ENCODE results near the gene UTP18. TPM values are rescaled to one million over a fixed set of nuclear protein-coding genes. Genes with fewer than 3 reads are reported as not detected.

The UTP18 gene
- total RNA-seq, 5 donors from 2014 or later (not counting 1 experiment from before 2014, with no cell fraction given) = 36.4 to 47.7 (median 39.7) TPM

GRCh38 chr17:51335006-51335590 lies 74.8 kb downstream of the UTP18 start:
- no peak overlapping the region for H3K27ac ChIP-seq (ENCODE audit: low read length)
- H3K9me3 Mint-ChIP-seq = no peaks in the 10 kb centered on the region
- H3K27ac Mint-ChIP-seq = no peak overlapping the region
- POLR2A ChIA-PET = no interaction called here
- no peaks in the 10 kb centered on the region for H3K36me3 Mint-ChIP-seq
- no peaks in the 10 kb centered on the region for H3K4me1 ChIP-seq (ENCODE audit: control insufficient read depth in 1 of 2, extremely low read depth in 1 of 2, insufficient read depth in 2 of 2, low read length in 2 of 2)
- no peaks in the 10 kb centered on the region for H3K4me1 Mint-ChIP-seq
- DNase-seq (no peak), ATAC-seq (replicated peaks in 1 of 4) (no peak)
- CTCF ChIA-PET = no interaction called here
- H3K36me3 ChIP-seq (ENCODE audit: control insufficient read depth in 2 of 2, extremely low read depth in 1 of 2, insufficient read depth in 1 of 2, low read length in 1 of 2) = no peaks in the 10 kb centered on the region
- H3K4me3 Mint-ChIP-seq = no peak overlapping the region
- peaks cover 0 to 5% of the 10 kb centered on the region in 2 experiments for H3K27me3 ChIP-seq (replicated peaks in 1 of 2; ENCODE audit: control insufficient read depth in 2 of 2, extremely low read depth in 1 of 2, insufficient read depth in 2 of 2, low read length in 1 of 2)
- H3K27me3 Mint-ChIP-seq = peaks cover 6 to 10% of the 10 kb centered on the region in 2 donors
- WGBS (ENCODE audit: insufficient coverage) = no CpG with 5 or more reads among the region's 3 CpGs
- H3K4me3 ChIP-seq (ENCODE audit: control insufficient read depth in 1 of 2, extremely low read depth in 1 of 2, low read length in 1 of 2) = no peak overlapping the region
- no peaks in the 10 kb centered on the region for H3K9me3 ChIP-seq

GRCh38 chr17:51335883-51336822 lies 75.8 kb downstream of the UTP18 start:
- Histone ChIP-seq H3K4me1 (ENCODE audit: control insufficient read depth in 1 of 2, extremely low read depth in 1 of 2, insufficient read depth in 2 of 2, low read length in 2 of 2) (no peaks in the 10 kb centered on the region), H3K27me3 (replicated peaks in 1 of 2; ENCODE audit: control insufficient read depth in 2 of 2, extremely low read depth in 1 of 2, insufficient read depth in 2 of 2, low read length in 1 of 2) (peaks cover 0 to 5% of the 10 kb centered on the region in 2 experiments), H3K36me3 (ENCODE audit: control insufficient read depth in 2 of 2, extremely low read depth in 1 of 2, insufficient read depth in 1 of 2, low read length in 1 of 2) (no peaks in the 10 kb centered on the region), H3K9me3 (no peaks in the 10 kb centered on the region), H3K27ac (ENCODE audit: low read length) (no peak overlapping the region), H3K4me3 (ENCODE audit: control insufficient read depth in 1 of 2, extremely low read depth in 1 of 2, low read length in 1 of 2) (no peak overlapping the region)
- 68% methylated on average over 4 of the region's 5 CpGs for WGBS (ENCODE audit: insufficient coverage)
- Mint-ChIP-seq H3K9me3 (no peaks in the 10 kb centered on the region), H3K36me3 (no peaks in the 10 kb centered on the region), H3K27ac (no peak overlapping the region), H3K4me3 (no peak overlapping the region), H3K27me3 (peaks cover 6 to 10% of the 10 kb centered on the region in 2 donors), H3K4me1 (no peaks in the 10 kb centered on the region)
- ChIA-PET POLR2A (no interaction called here), CTCF (no interaction called here)
- no peak for ATAC-seq (replicated peaks in 1 of 4)
- DNase-seq = no peak

- no peaks in the 10 kb centered on the region for H3K36me3 Mint-ChIP-seq
- no peak overlapping the region for H3K4me3 ChIP-seq (ENCODE audit: control insufficient read depth in 1 of 2, extremely low read depth in 1 of 2, low read length in 1 of 2)
- H3K27ac ChIP-seq (ENCODE audit: low read length) = no peak overlapping the region
- no peak overlapping the region for H3K4me3 Mint-ChIP-seq
- peaks cover 6 to 8% of the 10 kb centered on the region in 2 donors for H3K27me3 Mint-ChIP-seq
- no peaks in the 10 kb centered on the region for H3K4me1 ChIP-seq (ENCODE audit: control insufficient read depth in 1 of 2, extremely low read depth in 1 of 2, insufficient read depth in 2 of 2, low read length in 2 of 2)
- H3K9me3 Mint-ChIP-seq = no peaks in the 10 kb centered on the region
- no peak for ATAC-seq (replicated peaks in 1 of 4)
- peaks cover 0 to 7% of the 10 kb centered on the region in 2 experiments for H3K27me3 ChIP-seq (replicated peaks in 1 of 2; ENCODE audit: control insufficient read depth in 2 of 2, extremely low read depth in 1 of 2, insufficient read depth in 2 of 2, low read length in 1 of 2)
- POLR2A ChIA-PET = no interaction called here
- no peaks in the 10 kb centered on the region for H3K36me3 ChIP-seq (ENCODE audit: control insufficient read depth in 2 of 2, extremely low read depth in 1 of 2, insufficient read depth in 1 of 2, low read length in 1 of 2)
- CTCF ChIA-PET = no interaction called here
- no peaks in the 10 kb centered on the region for H3K9me3 ChIP-seq
- DNase-seq = no peak
- H3K4me1 Mint-ChIP-seq = no peaks in the 10 kb centered on the region
- no CpG with 5 or more reads among the region's 3 CpGs for WGBS (ENCODE audit: insufficient coverage)
- no peak overlapping the region for H3K27ac Mint-ChIP-seq
Observed at GRCh38 chr17:51341457-51341856, 81.1 kb downstream of the UTP18 start.

- DNase-seq = no peak
- ChIA-PET POLR2A (no interaction called here), CTCF (no interaction called here)
- no peak overlapping the region for H3K4me3 Mint-ChIP-seq
- no peak overlapping the region for H3K4me3 ChIP-seq (ENCODE audit: control insufficient read depth in 1 of 2, extremely low read depth in 1 of 2, low read length in 1 of 2)
- no peak overlapping the region for H3K27ac ChIP-seq (ENCODE audit: low read length)
- no peaks in the 10 kb centered on the region for H3K4me1 Mint-ChIP-seq
- no peaks in the 10 kb centered on the region for H3K9me3 Mint-ChIP-seq
- H3K27ac Mint-ChIP-seq = no peak overlapping the region
- no peaks in the 10 kb centered on the region for H3K4me1 ChIP-seq (ENCODE audit: control insufficient read depth in 1 of 2, extremely low read depth in 1 of 2, insufficient read depth in 2 of 2, low read length in 2 of 2)
- peaks cover 0 to 6% of the 10 kb centered on the region in 2 experiments for H3K27me3 ChIP-seq (replicated peaks in 1 of 2; ENCODE audit: control insufficient read depth in 2 of 2, extremely low read depth in 1 of 2, insufficient read depth in 2 of 2, low read length in 1 of 2)
- H3K36me3 Mint-ChIP-seq = no peaks in the 10 kb centered on the region
- H3K36me3 ChIP-seq (ENCODE audit: control insufficient read depth in 2 of 2, extremely low read depth in 1 of 2, insufficient read depth in 1 of 2, low read length in 1 of 2) = no peaks in the 10 kb centered on the region
- peaks cover 6 to 8% of the 10 kb centered on the region in 2 donors for H3K27me3 Mint-ChIP-seq
- WGBS (ENCODE audit: insufficient coverage) = no CpG with 5 or more reads among the region's 2 CpGs
- H3K9me3 ChIP-seq = no peaks in the 10 kb centered on the region
- ATAC-seq (replicated peaks in 1 of 4) = no peak
Observed at GRCh38 chr17:51342257-51342656, 81.9 kb downstream of the UTP18 start.

GRCh38 chr17:51344532-51344931 lies 84.2 kb downstream of the UTP18 start:
- no peaks in the 10 kb centered on the region for H3K4me1 Mint-ChIP-seq
- WGBS (ENCODE audit: insufficient coverage) = 92% methylated on average over 5 of the region's 9 CpGs
- H3K9me3 Mint-ChIP-seq = no peaks in the 10 kb centered on the region
- H3K27ac Mint-ChIP-seq = no peak overlapping the region
- Histone ChIP-seq H3K4me3 (ENCODE audit: control insufficient read depth in 1 of 2, extremely low read depth in 1 of 2, low read length in 1 of 2) (no peak overlapping the region), H3K9me3 (no peaks in the 10 kb centered on the region), H3K36me3 (ENCODE audit: control insufficient read depth in 2 of 2, extremely low read depth in 1 of 2, insufficient read depth in 1 of 2, low read length in 1 of 2) (no peaks in the 10 kb centered on the region), H3K27me3 (replicated peaks in 1 of 2; ENCODE audit: control insufficient read depth in 2 of 2, extremely low read depth in 1 of 2, insufficient read depth in 2 of 2, low read length in 1 of 2) (peaks cover 0 to 14% of the 10 kb centered on the region in 2 experiments), H3K4me1 (ENCODE audit: control insufficient read depth in 1 of 2, extremely low read depth in 1 of 2, insufficient read depth in 2 of 2, low read length in 2 of 2) (no peaks in the 10 kb centered on the region), H3K27ac (ENCODE audit: low read length) (no peak overlapping the region)
- no peak for DNase-seq
- CTCF ChIA-PET = no interaction called here
- peaks cover 6 to 8% of the 10 kb centered on the region in 2 donors for H3K27me3 Mint-ChIP-seq
- no peaks in the 10 kb centered on the region for H3K36me3 Mint-ChIP-seq
- ATAC-seq (replicated peaks in 1 of 4) = no peak
- POLR2A ChIA-PET = no interaction called here
- no peak overlapping the region for H3K4me3 Mint-ChIP-seq

GRCh38 chr17:51346218-51346982 lies 86.1 kb downstream of the UTP18 start:
- H3K27ac Mint-ChIP-seq = no peak overlapping the region
- ChIA-PET CTCF (interaction anchor here in 1 of 2 donors (0.5 kb wide), 1 partner anchor 27 kb away, joined by 3 read pairs; no protein-coding TSS in a partner anchor), POLR2A (no interaction called here)
- 86% methylated on average over 8 of the region's 9 CpGs for WGBS (ENCODE audit: insufficient coverage)
- Histone ChIP-seq H3K9me3 (no peaks in the 10 kb centered on the region), H3K27me3 (replicated peaks in 1 of 2; ENCODE audit: control insufficient read depth in 2 of 2, extremely low read depth in 1 of 2, insufficient read depth in 2 of 2, low read length in 1 of 2) (peaks cover 0 to 14% of the 10 kb centered on the region in 2 experiments), H3K27ac (ENCODE audit: low read length) (no peak overlapping the region), H3K4me1 (ENCODE audit: control insufficient read depth in 1 of 2, extremely low read depth in 1 of 2, insufficient read depth in 2 of 2, low read length in 2 of 2) (no peaks in the 10 kb centered on the region), H3K4me3 (ENCODE audit: control insufficient read depth in 1 of 2, extremely low read depth in 1 of 2, low read length in 1 of 2) (no peak overlapping the region), H3K36me3 (ENCODE audit: control insufficient read depth in 2 of 2, extremely low read depth in 1 of 2, insufficient read depth in 1 of 2, low read length in 1 of 2) (no peaks in the 10 kb centered on the region)
- H3K4me1 Mint-ChIP-seq = no peaks in the 10 kb centered on the region
- H3K9me3 Mint-ChIP-seq = no peaks in the 10 kb centered on the region
- H3K27me3 Mint-ChIP-seq = peaks cover 12 to 19% of the 10 kb centered on the region in 2 donors
- H3K36me3 Mint-ChIP-seq = no peaks in the 10 kb centered on the region
- H3K4me3 Mint-ChIP-seq = no peak overlapping the region
- no peak for DNase-seq
- no peak for ATAC-seq (replicated peaks in 1 of 4)

Measured in T-cell (primary cell).